ENCODE results near the gene ACLY. TPM values are rescaled to one million over a fixed set of nuclear protein-coding genes. Genes with fewer than 3 reads are reported as not detected.

The ACLY gene
- total and polyA plus RNA-seq, 2 experiments from 2014 or later = 119 to 439 TPM

DNA sequence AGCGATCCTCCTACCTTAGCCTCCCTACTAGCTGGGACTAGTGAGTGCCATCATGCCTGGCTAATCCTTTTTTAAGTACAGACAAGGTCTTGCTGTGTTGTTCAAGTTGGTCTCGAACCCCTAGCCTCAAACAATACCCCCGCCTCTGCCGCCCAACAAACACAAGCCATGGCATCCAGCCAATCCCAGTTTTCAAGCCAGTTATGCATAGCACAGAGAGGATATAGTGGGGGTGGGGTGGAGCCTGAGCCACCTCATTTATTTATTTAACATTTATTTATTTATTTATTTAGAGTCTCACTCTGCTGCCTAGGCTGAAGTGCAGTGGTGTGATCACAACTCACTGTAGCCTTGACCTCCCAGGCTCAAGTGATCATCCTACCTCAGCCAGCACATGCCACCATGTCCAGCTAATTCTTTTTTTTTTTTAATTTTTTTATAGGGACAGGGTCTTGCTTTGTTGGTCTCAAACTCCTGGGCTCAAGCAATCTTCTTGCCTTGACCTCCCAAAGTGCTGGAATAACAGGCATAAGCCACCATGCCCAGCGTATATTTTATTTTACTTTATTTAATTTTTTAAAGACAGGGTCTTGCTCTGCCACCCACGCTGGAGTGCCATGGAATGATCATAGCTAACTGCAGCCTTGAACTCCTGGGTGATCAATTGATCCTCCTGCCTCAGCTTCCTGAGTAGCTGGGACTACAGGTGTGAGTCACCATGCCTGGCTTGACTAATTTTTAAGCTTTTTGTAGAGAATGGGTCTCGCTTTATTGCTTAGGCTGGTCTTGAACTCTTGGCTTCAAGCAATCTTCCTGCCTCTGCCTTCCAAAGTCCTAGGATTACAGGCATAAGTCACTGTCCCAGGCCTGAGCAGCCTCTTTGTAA lies 27.4 kb downstream of the ACLY start:
- peak overlapping the region; percentile 39; the same call in 1 of the 2 replicates for H3K27ac ChIP-seq (ENCODE audit: low read depth)
- Mint-ChIP-seq H3K27ac (no peak overlapping the region), H3K4me3 (no peak overlapping the region), H3K27me3 (ENCODE audit: insufficient read depth, low read depth, poor library complexity) (peaks cover 4% of the 10 kb centered on the region), H3K9me3 (no peaks in the 10 kb centered on the region; the same call in 2 of the 3 replicates), H3K36me3 (ENCODE audit: low read depth) (peaks cover 89% of the 10 kb centered on the region), H3K4me1 (no peaks in the 10 kb centered on the region)
- H3K9me2 ChIP-seq (ENCODE audit: insufficient read depth) = no peaks in the 10 kb centered on the region
- no peak overlapping the region for H3K4me3 ChIP-seq
- H3F3A ChIP-seq (replicated peaks; ENCODE audit: low read depth) = peaks cover 38% of the 10 kb centered on the region
- TF ChIP-seq ZNF331 (CRISPR knock-in tag; IDR thresholded peaks at IDR 0.05; ENCODE audit: low read depth) (no peak), EZH2 (IDR thresholded peaks at IDR 0.05; ENCODE audit: low read depth, unreplicated experiment) (no peak), REST (IDR thresholded peaks at IDR 0.05; ENCODE audit: unreplicated experiment) (no peak), STAT1 (IDR thresholded peaks at IDR 0.05; ENCODE audit: unreplicated experiment) (no peak), EZH2phosphoT487 (IDR thresholded peaks at IDR 0.05; ENCODE audit: unreplicated experiment) (no peak), ETS1 (IDR thresholded peaks at IDR 0.05) (no peak), CTCF (conservative IDR thresholded peaks at IDR 0.05; ENCODE audit: low read depth in 2 of 2) (no peak), CREB1 (CRISPR knock-in tag; IDR thresholded peaks at IDR 0.05; ENCODE audit: low read depth) (no peak), JUNB (IDR thresholded peaks at IDR 0.05; ENCODE audit: unreplicated experiment) (no peak), NANOG (IDR thresholded peaks at IDR 0.05; ENCODE audit: borderline replicate concordance) (no peak)
- H3K27me3 ChIP-seq (ENCODE audit: insufficient read depth) = no peaks in the 10 kb centered on the region
- ATAC-seq (no peak), DNase-seq (ENCODE audit: low spot score) (no peak)
- no peak overlapping the region for H3K4me2 ChIP-seq
- no peaks in the 10 kb centered on the region for H3K4me1 ChIP-seq (ENCODE audit: insufficient read depth)
- H3K36me3 ChIP-seq (ENCODE audit: insufficient read depth) = peaks cover 83% of the 10 kb centered on the region
- H2AFZ ChIP-seq = no peak overlapping the region
- H3K79me2 ChIP-seq (replicated peaks; ENCODE audit: insufficient read depth) = peaks cover 22% of the 10 kb centered on the region
- peaks cover 37% of the 10 kb centered on the region for H4K20me1 ChIP-seq (replicated peaks; ENCODE audit: insufficient read depth)

All from GM23338 (cell line).